Measurements from ENCODE around the gene SLC7A14.

- TF ChIP-seq MTF1 (CRISPR knock-in tag; IDR thresholded peaks at IDR 0.05), result no peak
- TF ChIP-seq CTCF (CRISPR knock-in tag; IDR thresholded peaks at IDR 0.05), result no peak
- no peak for TF ChIP-seq ZNF776 (CRISPR knock-in tag; IDR thresholded peaks at IDR 0.05)
- no peak for TF ChIP-seq YEATS4 (CRISPR knock-in tag; IDR thresholded peaks at IDR 0.05; ENCODE audit: borderline replicate concordance)
Observed at GRCh38 chr3:170532573-170532972, 53.3 kb downstream of the SLC7A14 start.
